GM19099 (cell line): ENCODE results near the gene PKM.

Source experiments
- POLR2A ChIP-seq: IDR thresholded peaks from 3 replicates; pipeline ENCODE4 v1.6.1; 2011; ENCODE audit warnings: low read depth; ENCODE audit not compliant: insufficient read length; ENCODE audit errors: extremely low read depth

PKM gene

DNA sequence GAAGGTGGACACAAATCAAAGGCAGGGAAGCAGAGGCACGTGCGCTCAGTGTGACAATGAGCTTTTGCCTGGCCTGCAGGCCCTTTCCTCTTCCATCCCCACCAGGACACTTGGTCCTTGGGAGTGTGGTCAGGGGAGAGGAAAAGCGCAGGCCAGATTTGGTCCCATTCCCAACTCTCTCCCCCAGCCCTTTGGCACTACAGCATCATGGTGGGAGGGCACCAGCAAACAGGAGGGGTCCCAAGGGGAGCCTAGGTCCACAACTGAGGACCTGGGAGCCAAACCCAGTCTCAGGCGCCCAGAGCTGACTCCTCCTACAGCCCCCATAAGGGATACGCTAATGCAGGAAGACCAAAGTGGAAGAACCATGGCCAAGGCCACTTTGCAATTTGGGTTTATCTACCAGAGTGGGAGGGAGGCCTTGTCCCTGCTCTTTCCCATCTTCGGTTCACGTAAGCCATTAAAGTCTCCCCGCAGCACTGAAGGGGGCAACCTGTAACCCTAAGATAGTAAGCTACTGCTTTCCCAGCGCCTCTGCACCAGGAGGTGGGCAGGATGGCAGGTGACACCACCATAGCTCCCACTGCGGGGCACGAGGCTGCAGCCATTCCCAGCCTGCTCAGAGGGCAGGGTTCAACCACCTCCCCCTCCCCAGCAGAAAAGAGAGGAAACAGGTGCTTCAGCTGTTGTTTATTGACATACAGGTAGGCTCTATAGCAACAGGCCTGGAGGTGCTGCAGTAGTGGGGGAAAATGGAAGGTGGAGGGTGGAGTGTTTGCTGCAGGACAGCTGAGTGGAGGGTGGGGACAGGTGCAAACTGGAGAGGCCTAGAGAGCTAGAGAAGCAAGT, 32.4 kb downstream of the PKM start:
- peak; percentile 2 for TF ChIP-seq POLR2A

GRCh38 chr15:72197460-72198355, 33.3 kb downstream of the PKM start, which contains the start of gene GRAMD2A:
GRAMD2A (minus strand) TSS chr15:72197787.
- TF ChIP-seq POLR2A, result no peak

DNA sequence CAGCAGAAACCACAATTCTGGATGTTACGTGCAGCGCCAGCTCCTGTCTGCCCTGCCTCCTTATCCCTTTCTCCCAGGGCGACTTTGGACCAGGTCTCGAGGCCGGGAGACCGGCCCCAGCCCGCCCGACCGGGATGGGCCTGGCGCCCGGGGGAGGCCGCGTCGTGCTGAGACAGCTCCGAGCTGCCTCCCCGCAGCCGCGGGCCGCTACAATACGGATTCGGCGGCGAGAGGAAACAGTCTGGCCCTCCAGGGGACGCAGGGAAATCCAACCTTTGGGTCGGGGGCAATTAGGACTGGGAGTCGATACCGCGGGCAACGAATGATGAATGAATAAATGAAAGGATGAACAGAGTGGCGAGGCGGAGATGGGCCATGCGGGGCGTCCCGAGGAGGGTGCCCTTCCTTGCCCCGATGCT, 33.9 kb downstream of the PKM start:
- no peak for TF ChIP-seq POLR2A

GRCh38 chr15:72196409-72197040, 34.5 kb downstream of the PKM start:
- TF ChIP-seq POLR2A, result no peak

DNA sequence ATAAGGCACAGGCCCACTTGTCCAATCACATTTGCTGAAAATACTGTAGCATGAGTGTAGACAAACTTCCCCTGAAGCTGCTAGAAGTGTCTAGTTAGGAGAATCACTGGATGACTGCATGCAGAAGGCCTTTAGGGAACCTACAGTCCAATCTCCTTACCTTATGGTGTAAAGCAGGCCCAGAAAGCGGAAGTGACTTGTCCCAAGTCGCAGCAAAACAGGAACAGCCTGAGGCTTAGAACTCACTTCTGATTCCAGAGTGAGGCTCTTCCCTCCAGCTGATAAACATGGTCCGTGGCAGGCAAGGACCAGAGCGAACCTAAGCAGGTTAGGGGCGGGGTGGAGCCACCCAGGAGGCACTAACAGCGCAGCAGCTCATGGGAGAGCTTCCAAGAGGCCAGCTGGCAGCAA, 35.9 kb downstream of the PKM start:
- TF ChIP-seq POLR2A, result no peak

- no peak for TF ChIP-seq POLR2A
These were observed 37.1 kb downstream of the PKM start for GRCh38 chr15:72193836-72194396.

DNA sequence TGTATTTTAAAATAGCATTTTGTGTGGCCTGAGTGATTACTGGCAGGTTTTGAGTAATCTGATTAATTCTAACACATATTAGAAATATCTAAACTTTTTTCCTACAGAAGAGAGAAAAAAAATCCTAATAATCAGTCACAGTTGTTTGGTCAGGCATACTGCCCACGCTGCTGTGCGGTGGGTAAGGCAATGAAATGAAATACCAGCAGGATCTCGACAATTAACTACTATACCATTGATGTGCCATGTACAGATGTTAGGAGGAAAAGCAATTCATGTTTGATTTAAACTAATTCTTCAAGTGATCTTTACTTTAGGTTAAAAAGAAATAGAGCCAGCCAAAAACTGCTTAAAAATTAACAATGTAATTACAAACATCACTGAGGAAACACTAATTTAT, 38.6 kb downstream of the PKM start:
- TF ChIP-seq POLR2A, result no peak

DNA sequence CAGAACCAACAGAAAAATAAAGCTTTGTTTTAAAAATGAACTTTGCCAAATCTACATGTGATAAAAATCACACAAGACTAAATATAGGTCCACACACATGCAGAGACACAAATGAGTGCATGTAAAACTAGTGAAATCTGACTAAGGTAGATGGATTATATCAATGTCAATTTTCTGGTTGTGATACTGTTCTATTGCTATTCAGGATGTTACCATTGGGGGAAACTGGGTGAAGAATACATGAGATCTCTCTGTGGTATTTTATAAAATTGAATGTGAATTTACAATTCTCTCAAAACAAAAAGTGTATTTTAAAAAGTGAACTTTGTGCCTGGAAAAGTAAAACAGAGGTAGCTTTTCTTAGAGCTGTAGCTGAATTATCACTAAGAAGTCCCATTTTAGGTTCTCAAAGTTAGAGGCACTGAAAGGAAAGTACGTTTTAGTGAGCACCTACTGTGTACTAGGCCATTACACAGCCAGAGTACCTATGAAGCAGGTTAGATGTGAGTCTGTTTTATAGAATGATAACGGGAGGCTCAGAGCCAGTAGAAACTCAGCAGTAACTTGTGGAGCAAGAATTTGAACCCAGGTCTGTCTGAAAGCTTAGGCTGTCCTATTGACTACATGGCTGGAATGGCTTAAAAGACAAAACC, 41.6 kb downstream of the PKM start:
- TF ChIP-seq POLR2A, result no peak

- no peak for TF ChIP-seq POLR2A
These were observed 46.7 kb downstream of the PKM start for GRCh38 chr15:72184165-72184811.

DNA sequence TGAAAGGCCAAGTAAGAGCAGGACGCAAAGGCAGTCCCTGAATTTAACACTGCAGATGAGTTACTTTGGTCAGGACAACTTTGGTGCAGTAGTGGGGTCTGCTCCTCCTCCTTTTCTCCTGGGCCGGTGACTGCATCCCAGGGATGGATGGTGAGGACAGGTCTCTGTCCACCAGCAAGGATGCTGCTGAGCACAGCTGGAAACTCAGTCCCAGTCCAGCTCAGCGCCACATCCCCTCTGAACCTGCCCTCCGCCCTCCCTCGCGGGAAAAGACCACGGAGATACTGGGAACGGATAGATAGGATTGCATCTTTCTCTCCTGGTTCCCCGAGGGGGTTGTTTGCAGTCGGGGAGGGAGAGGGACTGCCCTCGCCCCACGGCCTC, 47.2 kb downstream of the PKM start:
- TF ChIP-seq POLR2A, result no peak

- TF ChIP-seq POLR2A, result no peak
These were observed 48.3 kb downstream of the PKM start for GRCh38 chr15:72182673-72183072.

GRCh38 chr15:72182244-72182643, 48.7 kb downstream of the PKM start:
- TF ChIP-seq POLR2A, result no peak

- TF ChIP-seq POLR2A, result no peak
These were observed 50.1 kb downstream of the PKM start for GRCh38 chr15:72180761-72181324.

- TF ChIP-seq POLR2A, result no peak
These were observed 50.9 kb downstream of the PKM start for GRCh38 chr15:72179950-72180581.
